Measurements from ENCODE around the gene MAPK11.
A peak's percentile ranks its signal among the peaks of the same experiment; 100 is the strongest.

The MAPK11 gene

DNA sequence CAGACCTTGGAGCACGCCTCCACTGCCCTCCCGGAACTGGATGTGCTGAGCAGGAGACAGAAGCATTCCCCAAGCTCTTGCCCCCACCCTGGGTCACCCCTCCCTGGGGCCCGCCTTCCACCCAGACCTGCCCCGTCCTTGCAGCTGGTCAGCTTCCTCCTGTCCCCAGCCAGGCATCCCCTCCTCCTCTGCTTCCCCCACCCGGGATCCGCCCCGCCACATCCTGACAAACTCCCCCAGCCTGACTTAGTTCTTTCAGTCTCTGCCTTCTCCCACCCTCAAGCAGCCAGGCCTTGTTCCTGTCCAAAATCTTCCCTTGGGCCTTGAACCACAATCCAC is 38.4 kb upstream of the MAPK11 start:
- H3K4me3 ChIP-seq (replicated peaks; ENCODE audit: low read depth, low read length) = no peak overlapping the region
- DNase-seq (ENCODE audit: low read depth) = peak; percentile 88
- TF ChIP-seq, protein P1, sequence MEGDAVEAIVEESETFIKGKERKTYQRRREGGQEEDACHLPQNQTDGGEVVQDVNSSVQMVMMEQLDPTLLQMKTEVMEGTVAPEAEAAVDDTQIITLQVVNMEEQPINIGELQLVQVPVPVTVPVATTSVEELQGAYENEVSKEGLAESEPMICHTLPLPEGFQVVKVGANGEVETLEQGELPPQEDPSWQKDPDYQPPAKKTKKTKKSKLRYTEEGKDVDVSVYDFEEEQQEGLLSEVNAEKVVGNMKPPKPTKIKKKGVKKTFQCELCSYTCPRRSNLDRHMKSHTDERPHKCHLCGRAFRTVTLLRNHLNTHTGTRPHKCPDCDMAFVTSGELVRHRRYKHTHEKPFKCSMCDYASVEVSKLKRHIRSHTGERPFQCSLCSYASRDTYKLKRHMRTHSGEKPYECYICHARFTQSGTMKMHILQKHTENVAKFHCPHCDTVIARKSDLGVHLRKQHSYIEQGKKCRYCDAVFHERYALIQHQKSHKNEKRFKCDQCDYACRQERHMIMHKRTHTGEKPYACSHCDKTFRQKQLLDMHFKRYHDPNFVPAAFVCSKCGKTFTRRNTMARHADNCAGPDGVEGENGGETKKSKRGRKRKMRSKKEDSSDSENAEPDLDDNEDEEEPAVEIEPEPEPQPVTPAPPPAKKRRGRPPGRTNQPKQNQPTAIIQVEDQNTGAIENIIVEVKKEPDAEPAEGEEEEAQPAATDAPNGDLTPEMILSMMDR (IDR thresholded peaks at IDR 0.05; ENCODE audit: low read length, missing control alignments) = no peak

DNA sequence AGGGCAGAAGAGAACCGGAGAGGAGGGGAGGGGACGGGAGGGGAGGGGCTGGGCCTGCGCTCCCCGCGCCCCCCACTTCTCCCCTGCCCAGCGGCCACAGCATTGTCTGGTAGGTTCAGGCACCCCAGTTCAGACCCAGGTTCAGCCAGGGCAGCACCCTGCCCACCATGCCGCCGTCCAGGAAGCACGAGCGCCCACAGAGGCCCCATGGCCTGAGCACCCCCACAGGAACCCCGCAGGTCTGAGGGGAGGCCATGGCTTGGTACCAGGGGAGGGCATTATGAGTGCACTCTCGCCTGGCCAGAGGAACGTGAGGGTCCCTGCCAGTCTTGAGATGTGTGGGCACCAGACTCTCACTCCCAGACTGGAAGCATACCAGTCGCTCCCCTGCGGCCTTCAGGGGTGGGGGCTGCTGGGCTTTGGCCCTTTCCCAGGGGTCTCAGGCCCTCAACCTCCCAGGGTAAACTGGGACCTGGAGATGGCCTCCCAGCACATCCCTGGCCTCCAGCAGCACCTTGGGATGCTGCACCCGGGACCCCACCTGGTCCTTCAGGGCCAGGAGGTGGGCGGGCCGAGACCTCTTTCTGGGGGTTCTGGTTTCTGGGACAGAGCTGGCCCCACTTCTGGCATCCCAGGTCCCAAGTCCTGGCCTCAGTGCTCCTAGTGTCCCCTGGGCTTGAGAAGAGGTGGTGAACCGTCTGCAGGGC is 37.9 kb upstream of the MAPK11 start:
- no peak for DNase-seq (ENCODE audit: low read depth)
- TF ChIP-seq, protein P1 (IDR thresholded peaks at IDR 0.05; ENCODE audit: low read length, missing control alignments) = no peak
- H3K4me3 ChIP-seq (replicated peaks; ENCODE audit: low read depth, low read length) = peak overlapping the region; percentile 10

- TF ChIP-seq, protein P1 (IDR thresholded peaks at IDR 0.05; ENCODE audit: low read length, missing control alignments) = no peak
- H3K4me3 ChIP-seq (replicated peaks; ENCODE audit: low read depth, low read length) = peak within 1 kb of the TSS; percentile 86
- peak; percentile 87 for DNase-seq (ENCODE audit: low read depth)
Measured at GRCh38 chr22:50306753-50307749, 36.9 kb upstream of the MAPK11 start, which contains the start of gene PLXNB2. Gene PLXNB2 (minus strand): TSS chr22:50307646. CDS start chr22:50290584, 17,062 bp downstream.

DNA sequence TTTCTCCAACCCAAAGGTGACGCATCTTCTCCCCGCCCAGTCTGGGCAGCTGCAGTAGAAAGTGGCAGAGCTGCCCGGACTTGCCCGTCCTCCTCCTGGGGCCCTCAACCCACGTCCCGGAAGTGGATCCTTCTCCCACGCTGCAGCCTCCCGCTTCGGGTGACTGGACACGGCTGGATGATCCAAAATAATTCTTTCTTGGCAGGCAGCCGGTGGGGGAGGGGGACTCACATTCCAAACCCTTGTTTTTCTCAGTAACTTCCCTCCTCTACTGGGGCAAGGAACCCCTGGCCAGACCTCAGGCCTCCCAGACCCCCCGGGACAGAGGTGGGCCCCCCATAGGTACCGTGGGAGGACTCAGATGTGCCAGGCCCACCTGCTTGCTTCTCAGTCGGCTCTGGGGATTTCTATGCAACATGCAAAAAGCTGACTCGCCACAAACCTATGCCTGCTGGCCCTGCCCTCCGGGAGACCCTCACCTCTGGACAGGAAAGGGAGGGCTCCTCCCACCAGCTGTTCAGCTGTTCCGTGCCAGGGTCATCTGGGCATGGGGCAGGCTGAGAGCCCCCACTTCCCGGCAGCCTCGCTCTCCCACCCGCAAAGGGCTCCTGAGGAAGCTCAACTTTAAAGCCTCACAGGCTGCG is 35.9 kb upstream of the MAPK11 start:
- TF ChIP-seq, protein P1 (IDR thresholded peaks at IDR 0.05; ENCODE audit: low read length, missing control alignments) = no peak

GRCh38 chr22:50305393-50305922 is 35.3 kb upstream of the MAPK11 start:
- H3K4me3 ChIP-seq (replicated peaks; ENCODE audit: low read depth, low read length) = peak overlapping the region; percentile 86
- DNase-seq (ENCODE audit: low read depth) = no peak
- TF ChIP-seq, protein P1 (IDR thresholded peaks at IDR 0.05; ENCODE audit: low read length, missing control alignments) = no peak

More for the DNA sequence above, 35.9 kb upstream of the MAPK11 start:
- H3K4me3 ChIP-seq (replicated peaks; ENCODE audit: low read depth, low read length) = peak overlapping the region; percentile 86
- DNase-seq (ENCODE audit: low read depth) = peak; percentile 98

DNA sequence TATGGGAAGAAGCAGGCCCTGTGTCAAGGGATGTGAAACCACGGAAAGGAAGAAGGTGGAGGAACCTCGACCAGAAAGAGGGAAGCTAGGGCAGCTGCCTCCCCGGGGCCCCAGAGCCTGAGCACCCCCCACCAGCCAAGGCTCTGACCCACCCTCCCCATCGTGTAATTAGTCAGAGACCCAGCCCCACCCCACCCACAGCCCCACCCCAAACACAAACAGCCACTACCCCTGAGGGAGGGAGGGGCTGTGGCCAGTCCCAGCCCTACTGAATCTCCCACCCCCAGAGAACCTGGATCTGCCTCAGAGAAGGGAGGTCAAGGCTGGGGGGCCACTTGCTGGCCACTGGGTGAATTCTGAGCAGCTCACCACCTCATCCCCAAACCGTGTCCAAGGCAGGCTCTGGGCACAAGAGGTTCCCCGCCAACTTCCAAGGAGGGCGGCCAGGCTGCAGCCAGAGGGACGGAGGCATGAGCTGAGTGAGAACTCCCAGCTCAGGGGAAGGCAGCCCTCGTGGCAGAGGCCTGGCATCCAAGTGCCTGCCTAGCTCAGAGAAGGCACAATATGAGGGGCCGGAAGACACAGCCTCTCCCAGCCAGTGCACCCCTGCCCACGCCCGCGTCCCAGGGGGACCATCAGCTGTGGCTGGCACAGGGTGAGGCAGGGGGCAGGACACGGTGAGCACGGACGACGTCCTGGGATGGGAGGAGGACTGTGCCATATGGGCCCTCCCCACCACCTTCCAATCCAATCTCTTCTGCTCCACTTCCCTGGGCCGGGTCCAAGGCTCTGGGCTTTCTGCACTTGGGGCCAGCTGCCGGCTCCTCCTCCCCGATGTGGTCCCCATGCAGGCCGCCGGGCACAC is 34.6 kb upstream of the MAPK11 start:
- TF ChIP-seq, protein P1 (IDR thresholded peaks at IDR 0.05; ENCODE audit: low read length, missing control alignments) = no peak
- H3K4me3 ChIP-seq (replicated peaks; ENCODE audit: low read depth, low read length) = peak overlapping the region; percentile 86

More for the DNA sequence above, 34.6 kb upstream of the MAPK11 start:
- peak; percentile 39 for DNase-seq (ENCODE audit: low read depth)

Data from fibroblast of pulmonary artery (primary cell).